Activated T-helper 1 cell treated with anti-CD3 and anti-CD28 coated beads, Interleukin-12 subunit alpha, Interleukin-12 subunit beta, Interleukin-2, Interleukin-4 antibody, amounts not matched to agents 30 ng/mL and 10 ng/mL and 1 ng/mL, durations not matched to agents 14 hours and 24 hours and 36 hours (primary cell): Measurements from ENCODE around the gene APBA2. TPM values are rescaled to one million over a fixed set of nuclear protein-coding genes. Genes with fewer than 3 reads are reported as not detected.

Experiments
- DNase-seq: peaks from one replicate; pipeline ENCODE4 v3.0.0; 2021; ENCODE audit warnings: low spot score
- H3K27ac Mint-ChIP-seq: one replicate; pipeline ENCODE4 v1.8.0; 2021; ENCODE audit warnings: mild to moderate bottlenecking, mixed read lengths
- H3K27me3 Mint-ChIP-seq: one replicate; pipeline ENCODE4 v1.8.0; 2022; ENCODE audit warnings: mild to moderate bottlenecking, moderate library complexity, mixed read lengths; ENCODE audit not compliant: insufficient read depth
- H3K36me3 Mint-ChIP-seq: one replicate; pipeline ENCODE4 v1.8.0; 2021; ENCODE audit warnings: low read depth, mixed read lengths
- H3K4me1 Mint-ChIP-seq: one replicate; pipeline ENCODE4 v1.8.0; 2021; ENCODE audit warnings: low read depth, mixed read lengths
- H3K4me3 Mint-ChIP-seq: one replicate; pipeline ENCODE4 v1.8.0; 2021; ENCODE audit warnings: mild to moderate bottlenecking, moderate library complexity, mixed read lengths
- H3K9me3 Mint-ChIP-seq: one replicate; pipeline ENCODE4 v1.8.0; 2021; ENCODE audit warnings: mixed read lengths
- intact Hi-C: fragments of 100-400 bp; cut with micrococcal nuclease; formaldehyde crosslinking; loops from one replicate; pipeline ENCODE4 v1.15.1; 2024
- total RNA-seq: library from RNA; stranded (reverse); gene quantifications from 2 replicates; pipeline ENCODE4 v1.2.3, GENCODE V29; 2022

The APBA2 gene
- total RNA-seq, 1 donor from 2014 or later = 0.80 TPM

DNA sequence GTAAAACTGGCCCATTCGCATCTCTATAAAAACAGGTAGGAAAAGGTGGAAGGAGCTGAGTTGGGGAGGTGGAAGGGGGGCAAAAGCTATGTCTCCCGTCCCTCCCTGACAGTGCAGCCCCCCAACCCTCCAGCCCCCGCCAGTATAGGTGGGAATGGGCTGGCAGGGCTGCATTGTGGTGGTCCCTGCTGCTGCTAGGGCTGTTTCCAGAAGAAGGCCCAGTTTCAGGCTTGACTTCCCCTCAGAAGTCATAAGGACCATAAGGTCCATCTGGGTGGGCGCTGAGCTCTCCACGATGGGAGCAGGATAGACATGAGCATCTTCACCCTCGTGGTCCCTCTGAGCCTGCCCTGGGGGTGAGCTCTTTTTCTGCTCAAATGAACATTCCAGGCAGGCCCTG lies 44.2 kb downstream of the APBA2 start:
- intact Hi-C loops = no loop called here
- Mint-ChIP-seq H3K4me1 (no peaks in the 10 kb centered on the region), H3K4me3 (no peak overlapping the region), H3K27ac (no peak overlapping the region), H3K36me3 (no peaks in the 10 kb centered on the region), H3K9me3 (no peaks in the 10 kb centered on the region), H3K27me3 (peaks cover 2% of the 10 kb centered on the region)
- DNase-seq = no peak

DNA sequence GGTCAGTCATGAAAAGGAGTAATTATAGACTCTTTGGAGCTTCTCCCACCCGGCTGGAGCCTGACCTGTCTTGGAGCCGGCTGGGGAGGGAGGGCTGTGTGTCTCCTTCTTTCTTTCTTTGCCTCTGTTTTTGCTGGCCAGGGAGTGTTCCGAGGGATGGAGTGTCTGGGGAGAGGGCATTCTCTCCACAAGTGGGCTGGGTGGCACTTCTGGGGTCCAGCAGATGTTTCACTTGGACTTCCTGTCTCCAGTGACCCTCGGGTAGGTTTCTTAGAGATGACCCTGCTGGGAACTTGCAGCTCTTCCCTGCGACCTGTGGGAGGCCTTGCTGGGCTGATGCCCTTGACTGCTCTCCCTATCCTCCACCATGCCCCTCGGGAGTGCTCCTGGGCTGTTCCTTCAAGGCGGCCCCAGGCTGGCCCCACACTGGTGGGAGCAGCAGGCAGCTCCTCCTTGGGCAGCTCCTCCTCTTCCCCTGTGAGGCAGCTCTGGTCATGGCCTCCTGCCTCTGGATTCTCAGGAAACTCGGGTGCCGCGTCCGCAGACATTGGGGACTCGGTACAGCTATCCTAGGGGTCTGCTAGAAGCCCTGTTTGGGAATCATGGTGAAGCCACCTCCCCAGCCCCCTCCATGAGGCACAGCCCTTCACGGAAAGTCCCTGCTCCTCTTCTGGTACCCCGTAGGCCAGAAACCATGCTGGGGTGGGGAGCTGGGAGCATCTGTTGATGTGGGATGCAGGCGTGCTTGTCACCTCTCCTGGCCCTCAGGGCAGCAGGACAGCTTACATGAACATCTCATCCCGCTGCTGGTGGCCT lies 44.9 kb downstream of the APBA2 start:
- peaks cover 2% of the 10 kb centered on the region for H3K27me3 Mint-ChIP-seq
- H3K36me3 Mint-ChIP-seq = no peaks in the 10 kb centered on the region
- no peaks in the 10 kb centered on the region for H3K4me1 Mint-ChIP-seq
- H3K4me3 Mint-ChIP-seq = no peak overlapping the region
- intact Hi-C loops = no loop called here
- H3K9me3 Mint-ChIP-seq = no peaks in the 10 kb centered on the region
- no peak for DNase-seq
- no peak overlapping the region for H3K27ac Mint-ChIP-seq

GRCh38 chr15:28931828-28932227 lies 46.1 kb downstream of the APBA2 start:
- peaks cover 2% of the 10 kb centered on the region for H3K27me3 Mint-ChIP-seq
- peaks cover 11% of the 10 kb centered on the region for H3K4me1 Mint-ChIP-seq
- DNase-seq = no peak
- H3K36me3 Mint-ChIP-seq = no peaks in the 10 kb centered on the region
- H3K27ac Mint-ChIP-seq = no peak overlapping the region
- no peak overlapping the region for H3K4me3 Mint-ChIP-seq
- H3K9me3 Mint-ChIP-seq = no peaks in the 10 kb centered on the region
- intact Hi-C loops = no loop called here

DNA sequence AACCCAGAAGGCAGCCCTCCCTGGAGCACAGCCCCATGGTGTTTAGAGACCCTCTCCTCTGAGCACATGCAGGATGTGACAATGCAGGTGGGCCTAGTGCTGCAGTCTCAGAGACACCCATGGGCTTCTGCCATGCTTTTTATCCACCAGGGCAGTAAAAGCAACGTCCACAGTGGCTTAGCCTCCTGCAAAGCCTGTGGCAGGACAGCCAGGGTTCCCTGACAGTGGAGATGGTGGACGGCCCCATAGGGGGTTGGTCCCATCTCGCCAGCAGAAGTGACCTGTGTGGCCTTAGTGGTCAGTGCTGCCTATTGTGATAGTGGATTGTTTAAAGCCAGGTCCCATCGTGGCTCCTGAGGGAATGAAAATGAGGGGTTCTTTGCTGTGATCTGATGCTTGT lies 46.6 kb downstream of the APBA2 start:
- Mint-ChIP-seq H3K4me1 (peaks cover 16% of the 10 kb centered on the region), H3K4me3 (no peak overlapping the region), H3K27ac (no peak overlapping the region), H3K27me3 (peaks cover 2% of the 10 kb centered on the region), H3K9me3 (no peaks in the 10 kb centered on the region), H3K36me3 (no peaks in the 10 kb centered on the region)
- no peak for DNase-seq
- intact Hi-C loops = no loop called here

DNA sequence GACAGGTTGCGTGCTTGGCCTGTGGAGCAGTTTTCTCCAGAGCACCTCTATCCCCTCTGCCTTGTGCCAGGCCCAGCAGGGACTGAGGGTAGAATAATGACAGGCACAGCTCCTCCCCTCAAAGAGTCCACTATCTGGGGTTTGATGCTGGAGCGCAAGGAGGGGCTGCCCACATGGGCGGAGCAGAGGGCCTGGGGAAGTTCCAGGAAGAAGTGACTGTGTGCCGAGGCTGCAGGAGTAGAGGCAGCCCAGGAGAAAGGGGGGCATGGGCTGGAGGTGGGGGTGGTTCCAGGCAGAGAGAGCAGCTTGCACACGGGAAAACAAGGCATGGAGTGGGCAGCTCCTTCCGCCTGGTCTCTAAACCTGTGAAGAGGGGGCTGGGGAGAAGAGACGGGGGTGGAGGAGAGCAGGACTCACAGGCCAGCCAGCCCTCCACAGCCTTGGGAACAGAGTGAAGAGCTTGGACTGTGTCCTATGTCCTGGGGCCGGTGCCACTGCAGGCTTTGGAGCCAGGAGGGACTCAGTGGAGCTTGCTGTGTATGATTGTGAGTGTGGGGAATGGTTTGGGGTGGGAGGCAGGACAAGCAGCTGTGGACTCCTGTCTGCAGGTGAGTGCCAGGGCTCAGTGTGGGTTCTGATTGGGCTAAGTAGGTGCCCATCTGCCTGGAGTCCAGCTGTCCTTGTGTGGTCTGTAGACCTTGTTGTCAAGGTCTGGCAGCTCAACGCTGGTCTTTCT lies 48.1 kb downstream of the APBA2 start:
- no peak overlapping the region for H3K4me3 Mint-ChIP-seq
- DNase-seq = no peak
- intact Hi-C loops = no loop called here
- H3K9me3 Mint-ChIP-seq = no peaks in the 10 kb centered on the region
- no peak overlapping the region for H3K27ac Mint-ChIP-seq
- peaks cover 21% of the 10 kb centered on the region for H3K4me1 Mint-ChIP-seq
- H3K36me3 Mint-ChIP-seq = no peaks in the 10 kb centered on the region
- H3K27me3 Mint-ChIP-seq = peaks cover 2% of the 10 kb centered on the region

DNA sequence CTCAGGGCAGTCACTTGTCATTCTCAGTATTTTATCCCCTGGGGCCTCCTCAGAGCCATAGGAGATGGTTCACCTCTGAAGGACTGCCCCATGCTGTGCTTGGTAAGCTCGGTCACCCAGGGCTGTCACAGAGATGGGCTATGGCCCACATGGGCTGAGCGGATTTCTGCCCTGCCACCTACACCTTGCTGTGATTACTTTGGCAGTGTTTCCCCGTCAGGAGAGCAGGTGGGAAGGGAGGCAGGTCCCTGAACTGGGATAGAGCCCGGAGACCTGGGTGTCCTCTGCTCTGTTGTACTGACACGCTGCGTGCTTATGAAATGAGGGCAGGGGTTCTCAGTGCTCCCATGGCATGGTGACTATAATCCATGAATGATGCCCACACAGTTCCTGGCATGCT lies 48.9 kb downstream of the APBA2 start:
- intact Hi-C loops = no loop called here
- Mint-ChIP-seq H3K4me1 (peaks cover 21% of the 10 kb centered on the region), H3K27ac (no peak overlapping the region), H3K36me3 (no peaks in the 10 kb centered on the region), H3K4me3 (no peak overlapping the region), H3K9me3 (no peaks in the 10 kb centered on the region), H3K27me3 (peaks cover 2% of the 10 kb centered on the region)
- DNase-seq = no peak

GRCh38 chr15:28935316-28935715 lies 49.5 kb downstream of the APBA2 start:
- intact Hi-C loops = no loop called here
- peaks cover 2% of the 10 kb centered on the region for H3K27me3 Mint-ChIP-seq
- no peak for DNase-seq
- peaks cover 21% of the 10 kb centered on the region for H3K4me1 Mint-ChIP-seq
- no peaks in the 10 kb centered on the region for H3K9me3 Mint-ChIP-seq
- H3K4me3 Mint-ChIP-seq = no peak overlapping the region
- H3K36me3 Mint-ChIP-seq = no peaks in the 10 kb centered on the region
- H3K27ac Mint-ChIP-seq = no peak overlapping the region

GRCh38 chr15:28936081-28936480 lies 50.3 kb downstream of the APBA2 start:
- Mint-ChIP-seq H3K9me3 (no peaks in the 10 kb centered on the region), H3K4me1 (peaks cover 24% of the 10 kb centered on the region), H3K36me3 (no peaks in the 10 kb centered on the region), H3K27me3 (peaks cover 2% of the 10 kb centered on the region), H3K4me3 (no peak overlapping the region), H3K27ac (no peak overlapping the region)
- intact Hi-C loops = no loop called here
- DNase-seq = no peak

DNA sequence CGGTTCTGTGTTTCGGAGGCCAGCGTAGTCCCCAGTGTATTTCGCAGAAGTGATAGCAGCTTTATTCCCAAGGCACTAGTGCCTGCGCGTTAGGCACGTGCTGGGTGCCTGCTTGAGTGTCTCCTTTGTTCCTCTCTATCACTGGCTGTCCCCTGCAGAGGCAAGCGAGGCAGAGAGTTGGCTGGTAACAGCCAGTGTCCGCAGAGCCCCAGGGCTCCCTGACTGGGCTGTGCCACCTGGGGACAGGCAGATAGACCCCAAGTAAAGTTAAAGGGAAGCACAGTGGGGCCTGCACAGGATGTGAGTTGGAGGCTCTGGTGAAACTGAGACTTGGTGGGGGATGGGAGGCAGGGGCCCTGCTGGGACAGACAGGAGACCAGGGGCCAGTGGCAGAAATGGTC lies 50.7 kb downstream of the APBA2 start:
- Mint-ChIP-seq H3K4me1 (peaks cover 26% of the 10 kb centered on the region), H3K27me3 (peaks cover 2% of the 10 kb centered on the region), H3K9me3 (no peaks in the 10 kb centered on the region), H3K36me3 (no peaks in the 10 kb centered on the region), H3K4me3 (no peak overlapping the region), H3K27ac (no peak overlapping the region)
- no peak for DNase-seq
- intact Hi-C loops = no loop called here

DNA sequence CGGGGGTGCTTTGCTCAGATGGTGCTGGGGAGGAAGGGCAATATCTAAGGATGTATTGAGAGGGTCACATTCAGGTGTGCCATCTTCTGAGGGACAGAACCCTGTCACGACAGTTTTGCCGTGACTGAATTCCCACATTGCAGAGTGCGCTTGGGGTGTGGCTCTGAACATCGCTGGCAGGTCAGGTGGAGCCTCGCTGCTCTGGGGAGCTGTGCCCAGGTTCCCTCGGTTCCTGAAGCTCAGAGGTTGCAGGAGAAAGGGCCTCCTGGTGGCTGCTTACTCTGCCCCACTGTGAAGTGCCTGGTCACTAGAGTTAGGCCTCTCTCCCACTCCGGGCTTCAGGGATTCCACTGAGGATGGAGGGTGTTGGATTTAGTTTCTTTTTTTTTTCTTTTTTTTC lies 51.5 kb downstream of the APBA2 start:
- peaks cover 26% of the 10 kb centered on the region for H3K4me1 Mint-ChIP-seq
- intact Hi-C loops = no loop called here
- no peaks in the 10 kb centered on the region for H3K9me3 Mint-ChIP-seq
- H3K27ac Mint-ChIP-seq = no peak overlapping the region
- H3K27me3 Mint-ChIP-seq = peaks cover 2% of the 10 kb centered on the region
- H3K4me3 Mint-ChIP-seq = no peak overlapping the region
- H3K36me3 Mint-ChIP-seq = no peaks in the 10 kb centered on the region
- DNase-seq = no peak

DNA sequence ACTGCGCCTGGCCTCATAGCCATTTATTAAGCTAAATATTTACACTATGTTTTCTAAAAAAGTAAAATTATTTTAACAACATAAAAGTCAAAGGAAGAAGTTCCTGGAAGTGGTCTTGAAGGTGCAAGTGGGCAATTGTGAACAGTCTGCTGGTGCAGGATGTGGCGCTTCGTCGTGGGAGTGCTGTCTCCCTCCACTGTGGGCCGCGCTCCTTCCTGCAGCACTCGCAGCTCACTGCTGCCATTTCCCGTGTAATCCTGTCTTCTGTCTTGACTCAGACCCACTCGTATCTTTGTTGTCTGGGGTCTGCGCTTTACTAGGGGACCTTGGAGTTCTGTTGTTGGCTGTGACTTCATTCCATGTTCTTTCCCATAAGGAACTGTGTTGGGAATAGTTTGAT lies 56.3 kb downstream of the APBA2 start:
- no peaks in the 10 kb centered on the region for H3K27me3 Mint-ChIP-seq
- H3K4me1 Mint-ChIP-seq = peaks cover 13% of the 10 kb centered on the region
- DNase-seq = no peak
- no peaks in the 10 kb centered on the region for H3K9me3 Mint-ChIP-seq
- H3K4me3 Mint-ChIP-seq = no peak overlapping the region
- no peak overlapping the region for H3K27ac Mint-ChIP-seq
- no peaks in the 10 kb centered on the region for H3K36me3 Mint-ChIP-seq
- intact Hi-C loops = no loop called here

GRCh38 chr15:28942571-28942970 lies 56.8 kb downstream of the APBA2 start:
- H3K36me3 Mint-ChIP-seq = no peaks in the 10 kb centered on the region
- no peaks in the 10 kb centered on the region for H3K9me3 Mint-ChIP-seq
- no peaks in the 10 kb centered on the region for H3K27me3 Mint-ChIP-seq
- H3K27ac Mint-ChIP-seq = no peak overlapping the region
- intact Hi-C loops = no loop called here
- no peak for DNase-seq
- no peak overlapping the region for H3K4me3 Mint-ChIP-seq
- peaks cover 10% of the 10 kb centered on the region for H3K4me1 Mint-ChIP-seq

DNA sequence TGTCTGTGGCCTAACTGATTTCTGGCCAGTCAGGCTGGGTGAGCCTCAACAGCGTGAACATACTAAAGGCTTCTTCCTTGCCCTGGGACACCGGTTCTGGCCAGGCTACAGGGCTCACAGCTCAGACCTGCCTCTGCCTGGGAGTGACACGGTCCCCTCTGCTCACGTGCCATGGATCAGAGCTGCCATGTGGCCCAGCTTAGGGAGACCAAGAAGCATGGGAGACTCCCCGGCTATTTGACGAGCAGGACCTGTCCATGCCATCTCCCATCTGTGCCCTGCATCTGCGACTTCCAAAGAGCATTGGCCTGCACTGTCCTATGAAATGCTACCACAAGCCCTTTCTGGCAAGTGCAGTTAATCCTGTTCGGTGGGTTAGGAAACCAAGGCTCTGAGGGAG lies 57.4 kb downstream of the APBA2 start:
- H3K4me1 Mint-ChIP-seq = peaks cover 6% of the 10 kb centered on the region
- no peaks in the 10 kb centered on the region for H3K27me3 Mint-ChIP-seq
- no peak overlapping the region for H3K27ac Mint-ChIP-seq
- intact Hi-C loops = no loop called here
- DNase-seq = no peak
- H3K36me3 Mint-ChIP-seq = no peaks in the 10 kb centered on the region
- H3K4me3 Mint-ChIP-seq = no peak overlapping the region
- H3K9me3 Mint-ChIP-seq = no peaks in the 10 kb centered on the region
